ENCODE data around the gene TMEM128.
"Not testable (repeated sequence)": the region's sequence is repeated elsewhere in the genome, so short reads cannot be mapped to it uniquely, and the experiment has no call there.

TMEM128 gene, protein sequence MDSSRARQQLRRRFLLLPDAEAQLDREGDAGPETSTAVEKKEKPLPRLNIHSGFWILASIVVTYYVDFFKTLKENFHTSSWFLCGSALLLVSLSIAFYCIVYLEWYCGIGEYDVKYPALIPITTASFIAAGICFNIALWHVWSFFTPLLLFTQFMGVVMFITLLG
- 27.8 to 30.6 reads per million in 2 donors for total RNA-seq

- peak; percentile 73 for DNase-seq
These were observed at the start of gene TMEM128 for GRCh38 chr4:4248029-4248884. TSS of gene TMEM128 (minus strand) at chr4:4248223. CDS start at chr4:4248202, 21 bp downstream.

DNA sequence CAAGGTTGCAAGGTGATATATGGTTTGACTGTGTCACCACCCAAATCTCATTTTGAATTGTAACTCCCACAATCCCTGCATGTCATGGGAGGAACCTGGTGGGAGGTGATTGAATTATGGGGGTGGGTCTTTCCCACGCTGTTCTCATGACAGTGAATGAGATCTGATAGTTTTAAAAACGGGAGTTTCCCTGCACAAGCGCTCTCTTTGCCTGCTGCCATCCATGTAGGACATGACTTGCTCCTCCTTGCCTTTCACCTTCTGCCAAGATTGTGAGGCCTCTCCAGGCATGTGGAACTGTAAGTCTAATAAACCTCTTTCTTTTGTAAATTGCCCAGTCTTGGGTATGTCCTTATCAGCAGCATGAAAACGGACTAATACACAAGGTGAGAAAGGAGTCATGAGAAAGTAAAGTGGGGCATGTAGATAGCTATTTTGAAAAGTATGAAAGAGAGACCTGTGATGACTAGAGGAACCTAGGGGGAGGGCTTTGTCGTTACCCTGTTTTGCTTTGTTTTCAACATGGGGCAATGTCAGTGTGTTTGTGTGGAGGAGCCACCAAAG is 48.3 kb upstream of the TMEM128 start:
- DNase-seq = no peak

DNA sequence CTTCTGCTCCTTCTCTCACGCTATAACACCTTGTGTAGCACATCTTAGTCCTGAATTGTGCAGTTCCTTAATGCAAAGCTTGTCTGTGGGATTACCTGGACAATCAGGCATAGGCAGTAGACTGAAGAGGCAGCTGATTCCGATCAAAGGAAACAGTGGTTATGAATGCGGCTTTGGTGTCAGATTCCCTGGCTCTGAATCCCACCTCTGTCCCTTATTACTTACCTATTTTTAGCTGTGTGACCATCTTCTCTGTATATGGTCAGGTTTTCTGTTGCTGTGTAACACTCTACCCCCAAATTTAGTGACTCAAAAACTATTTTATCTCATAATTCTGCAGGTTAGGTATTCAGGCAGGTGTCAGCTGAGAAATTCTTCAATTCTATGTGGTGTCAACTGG is 45.3 kb upstream of the TMEM128 start:
- no peak for DNase-seq

GRCh38 chr4:4289941-4290850 is 42.2 kb upstream of the TMEM128 start, which contains the start of the genes LYAR and ZBTB49:
TSS of gene LYAR (minus strand) at chr4:4290154. CDS start at chr4:4283742, 6,412 bp downstream.
TSS of gene ZBTB49 (plus strand) at chr4:4290251. CDS start at chr4:4299946, 9,695 bp downstream.
- peak; percentile 97 for DNase-seq

DNA sequence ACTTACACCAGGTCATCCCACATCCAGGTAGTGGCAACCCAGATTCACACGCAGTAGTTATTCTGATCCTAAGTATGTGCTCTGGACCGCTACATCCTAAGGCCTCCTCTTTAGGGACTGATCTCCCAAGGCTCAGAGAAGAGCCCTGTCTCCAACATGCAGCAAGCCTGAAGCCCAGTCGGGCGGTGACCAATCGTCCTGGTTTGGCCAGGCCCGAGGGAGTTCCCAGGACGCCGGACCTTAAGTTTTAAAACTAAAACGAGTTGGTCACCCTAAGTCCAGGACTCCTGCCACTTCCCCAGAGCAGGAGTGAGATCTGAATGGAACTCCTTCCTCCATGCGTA is 41.5 kb upstream of the TMEM128 start:
- no peak for DNase-seq

- no peak for DNase-seq
These were observed 41.0 kb upstream of the TMEM128 start for GRCh38 chr4:4289055-4289454.

DNA sequence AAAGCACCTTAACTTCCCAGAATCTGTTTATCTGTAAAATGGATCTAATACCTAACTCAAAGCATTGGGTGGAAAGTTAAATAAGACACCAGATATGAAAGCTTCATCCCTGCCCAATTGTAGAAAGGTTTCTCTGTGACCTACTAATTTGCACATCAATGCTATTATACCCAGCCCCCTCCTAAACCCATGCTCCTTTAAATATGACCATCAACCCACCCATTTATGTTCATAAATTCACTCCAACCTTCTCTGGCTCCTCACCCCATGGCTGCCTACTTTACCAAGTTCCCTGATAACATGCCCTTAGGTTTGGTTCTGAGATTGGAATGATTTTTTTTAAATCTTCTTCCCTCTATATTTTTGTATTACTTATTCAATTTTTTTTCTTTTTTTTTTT is 40.1 kb upstream of the TMEM128 start:
- DNase-seq = no peak

DNA sequence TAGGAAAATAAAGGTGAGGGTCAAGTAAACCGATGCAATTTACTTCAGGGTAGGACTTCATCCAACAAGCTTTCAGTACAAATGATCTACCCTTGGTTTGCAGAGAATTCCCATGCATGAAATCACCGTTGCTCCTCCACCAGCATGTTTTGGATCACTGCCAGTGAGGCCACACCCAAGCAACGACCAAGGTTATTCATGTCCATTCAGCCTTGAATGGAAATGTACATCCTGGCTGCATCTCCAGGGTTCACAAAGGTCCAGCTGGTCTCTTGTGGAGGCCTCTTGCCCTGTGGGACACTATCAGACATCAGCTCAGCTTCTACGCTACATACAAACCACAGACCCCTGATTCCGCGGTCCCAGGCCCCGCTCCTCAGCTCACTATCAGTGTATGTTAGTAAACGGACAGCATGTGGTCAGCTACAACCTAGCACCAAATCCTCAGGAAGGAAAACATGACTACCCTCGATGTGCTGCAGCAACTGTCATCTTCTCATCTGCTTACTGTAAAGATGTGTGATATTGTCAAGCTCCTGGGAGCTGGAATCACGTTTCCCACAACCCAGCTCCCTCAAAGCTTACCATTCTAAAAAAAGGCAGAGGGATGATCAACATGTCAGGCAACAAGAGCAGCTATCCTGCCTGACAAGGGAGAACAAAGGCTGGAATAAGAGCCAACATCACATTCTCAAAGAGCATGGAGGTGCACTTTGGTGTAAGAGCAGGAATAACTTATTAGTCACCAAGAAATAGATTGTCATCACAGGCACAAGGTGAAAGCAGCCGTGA is 37.0 kb upstream of the TMEM128 start:
- no peak for DNase-seq

DNA sequence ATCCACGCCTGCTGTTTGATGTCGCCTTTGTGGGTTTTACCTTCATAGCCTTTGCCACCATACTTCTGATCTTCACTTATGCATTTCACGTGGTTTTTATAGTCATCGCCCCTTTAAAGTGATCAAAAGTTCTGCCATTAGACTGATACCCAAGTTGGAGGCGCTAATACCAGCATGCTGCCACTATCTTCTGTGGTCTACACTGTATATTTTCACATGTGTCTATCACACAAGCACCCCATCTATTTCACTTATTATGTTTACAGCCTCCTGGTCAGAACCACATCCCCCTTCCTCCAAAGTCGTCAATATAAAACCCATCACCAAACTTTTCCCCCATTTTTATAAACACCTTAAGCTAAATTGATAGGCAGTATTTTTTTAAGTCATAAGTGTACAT is 33.8 kb upstream of the TMEM128 start:
- DNase-seq = no peak

GRCh38 chr4:4277531-4277930 is 29.5 kb upstream of the TMEM128 start:
- no peak for DNase-seq

DNA sequence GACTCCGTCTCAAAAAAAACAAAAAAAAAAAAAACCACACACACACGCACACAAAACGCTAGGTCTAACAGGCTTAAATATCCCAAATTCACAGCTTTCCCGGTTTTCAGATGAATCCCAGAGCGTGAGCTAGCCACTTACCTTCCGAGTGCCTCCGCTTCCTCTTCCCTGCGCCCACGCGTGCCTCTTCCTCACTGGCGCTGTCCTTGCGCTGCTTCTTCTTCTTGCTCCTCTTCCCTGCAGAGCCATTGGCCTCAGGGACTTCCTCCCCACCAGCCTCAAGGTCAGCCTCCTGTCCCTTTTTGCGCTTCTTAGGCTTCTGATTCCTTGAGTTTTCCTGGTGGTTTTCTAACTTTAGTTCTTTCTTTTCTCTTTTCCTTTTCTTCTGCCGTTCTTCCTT is 26.2 kb upstream of the TMEM128 start:
- no peak for DNase-seq

DNA sequence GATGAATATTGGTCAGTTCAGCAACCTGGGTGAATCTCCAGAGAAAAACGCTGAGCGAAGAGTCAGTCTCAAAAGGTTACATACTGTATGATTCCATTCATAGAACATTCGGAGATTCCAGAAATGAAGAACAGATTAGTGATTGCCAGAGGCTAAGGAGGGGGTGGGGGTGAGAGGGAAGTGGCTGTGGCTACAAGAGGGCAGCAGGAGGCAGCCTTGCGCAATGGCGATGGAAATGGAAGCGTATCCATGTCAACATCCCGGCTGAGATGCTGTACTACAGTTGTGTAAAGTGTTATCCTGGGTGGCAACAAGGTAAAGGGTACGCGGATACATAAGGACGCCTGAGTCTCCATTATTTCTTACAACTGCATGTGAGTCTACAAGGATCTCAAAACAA is 23.9 kb upstream of the TMEM128 start:
- no peak for DNase-seq

DNA sequence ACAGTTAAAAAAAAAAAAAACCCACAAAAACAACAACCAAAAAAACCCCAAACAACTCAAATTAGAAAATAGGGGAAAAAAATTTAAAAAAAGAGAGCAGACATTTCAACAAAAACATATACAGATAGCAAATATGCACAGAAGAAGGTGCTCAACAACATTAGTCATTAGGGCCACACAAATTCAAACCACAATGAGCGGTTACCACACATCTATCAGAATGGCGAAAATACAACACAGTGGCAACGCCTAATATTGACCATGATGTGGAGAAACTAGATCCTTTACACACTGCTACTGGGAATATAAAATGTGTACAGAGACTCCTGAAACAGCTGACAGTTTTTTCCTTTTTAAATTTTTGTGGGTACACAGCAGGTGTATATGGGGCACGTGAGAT is 22.5 kb upstream of the TMEM128 start:
- DNase-seq = no peak

DNA sequence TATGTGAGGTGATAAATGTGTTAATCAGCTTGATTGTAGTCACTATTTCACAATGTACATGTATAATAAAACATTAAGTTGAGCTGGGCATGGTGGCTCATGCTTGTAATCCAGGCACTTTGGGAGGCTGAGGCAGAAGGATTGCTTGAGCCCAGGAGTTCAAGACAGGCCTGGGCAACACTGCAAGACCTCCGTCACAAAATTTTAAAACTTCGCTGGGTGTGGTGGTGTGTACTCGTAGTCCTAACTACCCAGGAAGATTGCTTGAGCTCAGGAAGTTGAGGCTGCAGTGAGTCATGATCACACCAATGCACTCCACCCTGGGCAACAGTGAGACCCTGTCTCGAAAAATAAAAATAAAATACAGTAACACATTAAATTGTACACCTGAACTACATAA is 21.8 kb upstream of the TMEM128 start:
- no peak for DNase-seq

GRCh38 chr4:4269331-4269731 is 21.3 kb upstream of the TMEM128 start:
- peak; percentile 22 for DNase-seq

DNA sequence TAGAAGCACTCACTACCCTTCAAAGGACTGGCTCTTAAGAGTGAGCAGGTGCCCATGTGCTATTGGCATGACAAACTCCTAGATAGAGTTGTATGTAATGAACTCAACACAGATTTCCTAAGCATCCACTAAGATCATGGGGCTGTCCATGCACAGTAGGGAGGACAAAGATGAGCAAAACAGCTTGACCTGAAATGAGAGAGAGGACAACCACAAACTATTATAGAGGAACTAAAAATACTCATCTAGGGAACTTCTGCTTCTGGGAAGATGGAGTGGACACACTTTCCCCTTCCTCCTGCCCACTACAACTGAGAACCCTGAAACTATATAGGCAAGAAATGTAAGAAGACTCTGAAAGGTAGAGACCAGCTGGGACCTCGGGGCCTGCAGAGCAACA is 20.8 kb upstream of the TMEM128 start:
- no peak for DNase-seq

DNA sequence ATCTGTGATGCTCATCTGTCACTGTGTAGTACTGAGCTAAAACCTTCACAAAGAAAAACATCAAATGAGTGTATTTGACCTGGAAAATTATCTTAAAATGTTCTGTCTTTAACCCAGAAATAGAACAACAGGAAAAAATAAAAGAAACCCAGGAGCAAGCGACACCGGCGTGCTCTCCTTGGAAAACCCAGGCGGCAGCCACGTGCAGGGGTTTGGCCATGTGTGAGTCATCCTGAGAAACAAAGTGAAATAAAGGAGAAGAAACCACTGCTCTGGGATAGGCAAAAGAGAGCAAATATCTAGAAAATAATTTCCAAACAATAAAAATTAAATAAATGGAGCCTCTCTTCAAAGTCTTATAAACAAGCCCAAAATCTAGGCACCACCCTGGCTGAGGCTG is 20.0 kb upstream of the TMEM128 start:
- no peak for DNase-seq

GRCh38 chr4:4260185-4260751 is 12.2 kb upstream of the TMEM128 start:
- no peak for DNase-seq

DNA sequence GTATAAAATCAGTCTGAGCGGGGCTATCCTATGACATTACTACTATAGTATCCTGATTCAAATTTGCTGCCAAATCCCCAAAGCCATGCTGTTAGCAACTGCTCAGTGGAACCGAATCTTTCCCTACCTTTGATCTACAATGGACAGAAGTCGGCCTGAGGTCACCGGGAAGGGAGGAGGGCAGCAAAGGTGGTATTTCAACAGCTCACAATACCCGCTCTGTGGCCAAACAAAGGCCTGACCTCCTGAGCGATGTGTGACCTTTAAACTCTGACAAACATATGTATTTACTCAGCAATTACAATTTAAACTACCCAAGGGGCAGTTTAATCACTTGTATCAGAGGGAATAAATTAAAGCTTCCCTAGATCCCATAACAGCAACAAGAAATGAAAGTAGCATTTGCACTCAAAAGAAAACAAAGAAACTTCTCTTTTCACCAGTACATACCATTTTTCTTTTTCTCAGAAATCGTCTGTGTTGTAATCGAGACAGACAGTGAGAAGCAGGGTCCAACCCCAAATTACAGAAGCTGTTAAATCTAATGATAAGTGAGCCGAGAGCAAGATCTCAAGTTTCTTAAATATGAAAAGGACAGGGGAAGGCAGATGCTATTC is 11.6 kb upstream of the TMEM128 start:
- DNase-seq = no peak

- DNase-seq = not testable (repeated sequence)
These were observed 9.7 kb upstream of the TMEM128 start for GRCh38 chr4:4257705-4258104.

DNA sequence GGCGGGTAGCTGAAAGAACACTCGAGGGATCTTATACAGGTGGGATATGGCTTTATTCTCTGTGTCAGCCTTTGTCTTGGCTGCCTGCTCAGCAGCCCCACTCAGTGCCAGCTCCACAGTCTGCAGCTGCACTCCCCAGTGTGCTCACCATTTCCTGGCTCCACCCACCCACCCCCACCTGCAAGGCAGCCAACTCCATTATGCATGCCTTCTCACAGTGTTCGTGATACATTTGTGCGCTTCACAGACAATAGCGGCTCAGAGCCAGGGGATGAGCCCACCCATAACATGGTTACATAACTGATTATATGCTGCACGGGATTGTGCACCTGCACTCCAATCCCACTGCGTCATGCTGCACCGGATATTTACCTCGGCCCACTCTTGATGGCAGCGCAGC is 8.8 kb upstream of the TMEM128 start:
- DNase-seq = no peak
